M059J (cell line): ENCODE results near the gene NR3C1. TPM values are rescaled to one million over a fixed set of nuclear protein-coding genes. Genes with fewer than 3 reads are reported as not detected.
A peak's percentile ranks its signal among the peaks of the same experiment; 100 is the strongest.

ENCODE experiments used
- DNase-seq: peaks from one replicate; pipeline ENCODE4 v3.0.0-alpha.2; 2012; ENCODE audit warnings: low read depth
- total RNA-seq: library from RNA; depleted of rRNA; stranded (reverse); fragments of >200 nt; shearing (Covaris generic); gene quantifications from 2 replicates; pipeline ENCODE4 v1.2.3, GENCODE V29; 2014

Gene NR3C1
- total RNA-seq, 1 experiment from 2014 or later = 65.3 TPM

DNA sequence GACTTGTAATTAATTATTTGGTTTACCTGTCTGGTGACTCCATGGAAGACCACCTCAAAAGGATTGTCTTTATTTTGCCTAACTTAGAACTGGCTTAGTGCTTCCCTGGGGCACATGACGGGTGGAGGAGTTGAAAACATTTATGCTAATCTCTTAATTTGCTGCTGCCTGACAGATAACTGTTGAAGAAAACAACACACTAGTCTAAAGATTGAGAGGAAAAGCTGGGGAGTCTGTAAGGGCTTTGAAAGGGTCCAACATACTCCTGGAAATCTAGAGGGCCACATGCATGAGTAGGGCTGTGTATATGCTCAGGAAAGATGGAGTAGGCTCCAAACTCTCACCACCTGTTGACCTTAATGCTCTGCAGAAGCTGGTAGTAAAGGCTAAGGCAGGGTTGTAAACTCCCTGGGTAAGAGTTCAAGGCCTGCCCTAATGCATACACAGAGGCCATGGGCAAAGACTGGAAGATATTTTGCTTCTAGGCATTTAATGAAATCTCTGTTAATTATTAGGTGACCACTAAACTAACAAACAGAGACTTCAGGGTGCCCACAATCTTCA lies 40.7 kb downstream of the NR3C1 start:
- no peak for DNase-seq

DNA sequence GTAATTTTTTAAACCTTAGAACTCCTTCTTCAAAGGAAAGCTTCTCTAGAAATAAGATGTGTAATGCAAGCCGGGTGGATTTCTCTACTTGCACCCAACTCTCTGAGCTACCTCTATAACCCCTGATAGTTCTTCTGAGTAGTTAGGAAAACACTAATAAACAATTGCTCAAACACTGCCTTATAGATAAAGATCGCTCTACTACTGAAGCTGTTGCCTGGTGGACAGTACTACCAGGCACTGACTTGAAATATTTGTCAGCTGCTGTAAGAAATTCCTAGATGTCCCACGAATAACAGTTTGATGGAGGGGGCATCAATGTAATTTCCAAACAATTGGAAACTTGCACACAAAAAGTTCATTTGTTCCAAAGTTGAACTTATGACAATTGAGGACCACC lies 42.0 kb downstream of the NR3C1 start:
- DNase-seq = no peak

DNA sequence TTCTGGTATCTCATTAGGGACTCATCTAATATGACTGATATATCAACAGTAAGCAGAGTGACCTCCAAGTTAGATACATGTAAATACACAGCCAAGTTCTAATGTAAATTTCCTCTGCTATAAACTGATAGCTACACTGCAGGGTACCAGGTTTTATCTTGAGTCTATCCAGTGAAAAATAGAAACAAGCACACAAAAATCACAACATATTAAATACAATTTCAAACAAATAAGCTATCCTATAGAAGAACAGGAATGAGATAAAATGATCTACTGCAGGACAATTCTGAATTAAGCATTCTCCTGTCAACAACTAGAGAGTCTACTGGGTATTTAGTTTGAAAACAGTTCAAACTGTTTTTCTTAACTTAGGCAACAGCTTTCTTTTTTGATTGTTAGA lies 42.7 kb downstream of the NR3C1 start:
- no peak for DNase-seq

DNA sequence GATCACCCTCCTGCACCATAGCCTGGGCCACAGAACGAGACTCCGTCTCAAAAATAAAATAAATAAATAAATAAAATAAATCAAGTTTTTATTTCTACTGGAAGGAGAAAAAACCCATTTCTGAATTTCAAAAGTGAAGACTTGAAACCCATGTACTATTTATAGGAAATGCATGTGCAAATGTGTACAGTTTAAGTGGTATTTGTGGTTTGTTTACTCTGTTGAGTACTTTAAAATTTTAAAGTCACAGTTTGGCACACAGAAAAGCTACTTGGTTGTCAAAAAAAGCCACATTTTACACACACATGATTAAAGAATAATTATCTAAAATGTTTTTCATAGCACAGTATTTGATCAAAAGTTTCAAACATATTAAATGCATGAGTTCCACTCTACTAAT lies 43.6 kb downstream of the NR3C1 start:
- no peak for DNase-seq

DNA sequence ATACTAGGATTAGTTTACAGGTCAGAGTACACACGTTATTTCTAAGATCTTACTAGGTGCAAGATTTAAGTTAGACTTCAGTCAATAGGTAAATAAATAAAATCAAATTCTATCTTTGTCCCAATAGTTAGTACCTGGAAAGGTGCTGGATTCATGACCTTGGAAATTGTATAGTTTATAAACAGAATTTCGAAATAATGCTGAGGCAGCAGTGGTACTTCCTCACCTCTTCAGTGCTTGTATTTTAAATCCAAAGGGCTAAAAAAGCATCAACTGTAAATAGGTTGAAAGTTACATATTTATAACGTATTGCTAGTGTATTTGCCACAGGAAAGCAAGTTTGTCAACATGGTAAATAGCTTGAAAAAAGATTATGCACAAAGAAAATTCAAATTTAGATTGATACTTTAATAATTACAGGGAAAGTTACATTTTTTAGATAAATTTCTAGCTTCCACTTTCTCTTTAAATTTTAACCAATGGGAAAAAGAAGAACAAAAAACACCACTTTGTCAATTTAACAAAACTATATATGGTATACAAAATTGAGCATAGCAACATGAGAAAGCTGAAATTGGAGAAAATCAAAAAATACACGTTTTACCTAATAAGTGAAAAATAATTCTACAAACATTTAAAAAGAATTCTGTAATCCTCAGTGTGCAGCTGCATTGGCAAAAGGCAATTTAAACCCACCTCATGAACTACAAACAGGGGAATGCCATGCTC lies 46.5 kb downstream of the NR3C1 start:
- no peak for DNase-seq

GRCh38 chr5:143355710-143356109 lies 47.8 kb downstream of the NR3C1 start:
- peak; percentile 95 for DNase-seq

GRCh38 chr5:143354025-143354424 lies 49.5 kb downstream of the NR3C1 start:
- no peak for DNase-seq

DNA sequence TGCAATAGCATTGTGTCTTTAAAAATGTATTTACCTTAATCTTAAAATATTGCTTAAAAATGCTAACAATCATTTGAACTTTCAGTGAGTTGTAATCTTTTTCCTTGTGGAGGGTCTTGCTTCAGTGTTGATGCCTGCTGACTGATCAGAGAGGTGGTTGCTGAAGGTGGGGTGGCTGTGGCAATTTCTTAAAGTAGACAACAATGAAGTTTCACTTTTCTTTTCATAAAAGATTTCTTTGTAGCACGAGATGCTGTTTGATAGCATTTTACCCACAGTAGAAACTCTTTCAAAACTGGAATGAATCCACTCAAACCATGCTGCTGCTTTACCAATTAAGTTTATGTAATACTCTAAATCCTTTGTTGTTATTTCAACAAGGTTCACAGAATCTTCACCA lies 50.8 kb downstream of the NR3C1 start:
- DNase-seq = no peak

DNA sequence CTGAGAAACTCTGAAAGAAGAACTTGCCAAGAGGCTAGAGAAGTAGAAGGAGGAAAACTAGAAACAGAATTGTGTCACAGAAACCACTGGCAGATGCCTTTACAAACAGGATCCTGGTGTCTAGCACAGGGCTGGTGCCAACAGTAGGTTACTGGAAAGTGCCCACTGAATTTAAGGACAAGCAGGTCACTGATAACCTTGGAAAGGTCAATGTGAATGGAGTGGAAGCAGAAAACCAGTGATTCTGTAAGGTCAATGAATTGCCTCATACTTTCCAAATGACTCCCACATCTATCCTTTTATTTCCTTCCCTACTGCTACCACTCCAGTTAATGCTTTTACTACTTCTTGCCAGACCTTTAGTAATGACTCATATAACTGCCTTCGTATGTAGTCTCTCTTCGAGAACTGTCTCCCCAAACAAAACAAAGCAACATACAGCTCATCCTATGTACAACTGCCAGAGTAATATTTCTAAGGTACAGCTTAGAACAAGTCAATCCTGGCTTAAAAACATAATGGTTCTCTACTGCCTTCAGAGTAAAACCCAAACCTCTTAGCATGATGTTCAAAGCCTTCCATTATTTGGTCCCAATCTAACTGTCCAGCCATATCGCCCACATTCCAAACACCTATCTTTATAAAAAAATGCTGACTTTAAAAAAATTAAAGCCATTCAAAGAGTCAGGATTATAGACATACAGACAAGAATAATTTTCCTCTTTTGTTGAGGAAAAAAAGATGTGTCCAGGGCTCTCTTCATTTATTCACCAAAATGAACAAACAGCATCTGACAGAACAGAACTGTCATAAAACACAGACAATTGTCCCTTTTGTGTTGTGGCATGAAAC lies 52.5 kb downstream of the NR3C1 start:
- peak; percentile 81 for DNase-seq

GRCh38 chr5:143350341-143350740 lies 53.1 kb downstream of the NR3C1 start:
- no peak for DNase-seq

DNA sequence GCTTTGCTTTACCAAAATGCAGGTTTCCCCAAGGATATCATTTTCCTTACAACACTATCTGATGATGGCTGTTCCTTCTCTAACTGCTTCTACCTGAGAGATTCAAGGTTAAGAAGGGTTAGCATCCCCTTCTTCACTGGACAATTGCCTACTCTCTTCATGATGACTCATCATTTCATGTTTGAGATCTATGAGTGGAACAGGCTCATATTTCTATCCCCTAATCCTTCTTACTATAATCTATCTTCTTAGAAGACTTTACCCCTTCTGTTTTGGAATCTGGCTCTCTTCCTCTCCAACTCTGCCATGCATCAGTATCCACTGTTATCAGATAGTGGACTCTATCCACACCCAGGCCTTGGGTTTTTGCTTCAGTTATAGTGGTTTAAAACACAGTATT lies 54.3 kb downstream of the NR3C1 start:
- DNase-seq = peak; percentile 30

- no peak for DNase-seq
These were observed 55.7 kb downstream of the NR3C1 start for GRCh38 chr5:143347698-143348344.

DNA sequence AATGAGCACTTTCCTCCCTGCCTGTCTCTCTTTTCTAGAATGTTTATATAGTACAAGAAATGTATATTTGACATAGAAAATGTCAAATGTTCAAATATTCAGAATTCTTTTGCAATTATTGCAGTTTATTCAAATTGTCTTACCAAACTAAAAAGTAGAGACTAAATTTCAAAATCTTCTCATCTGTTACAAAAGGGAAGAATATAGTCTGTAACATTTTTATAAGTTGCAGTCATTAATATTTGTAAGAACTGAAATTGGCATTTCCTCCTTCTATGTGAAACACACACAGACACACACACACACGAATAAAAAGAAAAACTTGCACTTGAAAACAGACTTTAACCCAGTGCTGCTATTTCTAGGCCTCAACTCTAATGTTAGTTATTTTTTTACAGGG lies 56.4 kb downstream of the NR3C1 start:
- DNase-seq = no peak

DNA sequence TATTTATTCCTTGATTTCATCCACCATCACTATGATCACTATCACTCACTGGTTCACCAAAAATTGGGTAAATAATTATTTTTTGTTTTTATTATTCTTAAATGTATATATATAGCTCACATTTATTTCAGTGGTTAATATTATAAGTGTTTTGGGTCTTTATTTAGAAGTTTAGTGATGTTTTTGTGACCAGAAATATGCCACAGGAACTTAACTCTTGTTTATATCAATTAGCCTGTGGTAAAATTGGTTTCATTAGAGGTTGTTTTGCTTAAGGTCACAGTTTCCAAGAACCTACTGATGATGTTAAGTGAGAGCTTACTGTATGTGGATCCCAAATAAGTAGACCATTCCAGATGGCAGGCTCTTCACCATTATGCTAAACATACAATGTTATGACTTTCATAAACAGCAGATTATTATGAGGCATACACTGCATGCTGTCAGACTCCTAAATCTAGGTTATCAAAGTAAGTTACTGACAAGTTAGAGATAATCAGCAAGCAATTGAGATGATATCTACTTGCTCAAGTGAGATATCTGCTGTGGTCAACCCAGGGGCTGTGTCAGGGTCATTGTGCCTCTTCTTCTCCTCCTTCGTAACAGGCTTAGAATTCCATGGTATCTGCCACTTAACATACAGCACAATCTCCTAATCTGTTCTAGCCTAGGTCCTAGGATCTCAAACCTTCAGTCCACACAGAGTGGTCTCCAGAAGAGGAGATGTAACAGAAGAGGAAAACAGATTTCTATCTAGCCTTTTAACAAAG lies 57.6 kb downstream of the NR3C1 start:
- DNase-seq = no peak

DNA sequence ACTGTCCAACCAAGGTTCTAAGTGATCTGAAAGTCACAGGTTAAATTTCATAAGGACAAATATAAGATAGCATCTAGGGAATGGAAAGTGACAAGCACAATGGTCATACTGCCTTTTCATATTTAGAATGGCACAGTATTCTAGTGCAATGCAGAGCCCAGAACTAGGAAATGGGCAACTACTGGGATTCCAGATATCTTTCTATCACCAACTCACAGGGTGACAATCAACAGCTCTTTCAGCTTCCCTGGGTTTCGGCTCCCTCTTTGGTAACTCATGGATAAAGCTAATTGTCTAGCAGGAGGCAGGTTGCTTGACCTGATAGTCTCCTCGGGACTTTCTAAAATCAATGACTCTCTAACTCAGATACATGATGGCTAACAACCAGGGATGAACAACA lies 60.4 kb downstream of the NR3C1 start:
- DNase-seq = no peak

DNA sequence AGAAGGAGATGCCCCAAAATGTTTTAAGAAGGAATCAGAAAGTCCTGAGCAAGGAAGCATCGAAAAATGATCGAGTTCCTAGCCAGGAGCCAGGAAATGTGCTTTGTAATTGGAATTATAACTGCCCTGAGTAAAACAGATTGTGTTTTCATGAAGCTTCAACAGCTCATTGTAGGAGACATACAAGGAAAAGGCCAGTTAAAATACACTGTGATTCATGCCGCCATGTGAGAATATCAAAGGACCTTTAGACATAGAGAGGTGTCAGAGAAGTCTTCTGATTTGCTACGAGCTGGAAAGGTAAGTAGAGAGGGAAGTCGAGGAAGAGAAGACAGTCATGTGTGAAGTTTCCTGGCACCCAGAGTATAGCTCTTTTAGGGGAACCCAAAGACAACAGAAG lies 60.9 kb downstream of the NR3C1 start:
- no peak for DNase-seq

DNA sequence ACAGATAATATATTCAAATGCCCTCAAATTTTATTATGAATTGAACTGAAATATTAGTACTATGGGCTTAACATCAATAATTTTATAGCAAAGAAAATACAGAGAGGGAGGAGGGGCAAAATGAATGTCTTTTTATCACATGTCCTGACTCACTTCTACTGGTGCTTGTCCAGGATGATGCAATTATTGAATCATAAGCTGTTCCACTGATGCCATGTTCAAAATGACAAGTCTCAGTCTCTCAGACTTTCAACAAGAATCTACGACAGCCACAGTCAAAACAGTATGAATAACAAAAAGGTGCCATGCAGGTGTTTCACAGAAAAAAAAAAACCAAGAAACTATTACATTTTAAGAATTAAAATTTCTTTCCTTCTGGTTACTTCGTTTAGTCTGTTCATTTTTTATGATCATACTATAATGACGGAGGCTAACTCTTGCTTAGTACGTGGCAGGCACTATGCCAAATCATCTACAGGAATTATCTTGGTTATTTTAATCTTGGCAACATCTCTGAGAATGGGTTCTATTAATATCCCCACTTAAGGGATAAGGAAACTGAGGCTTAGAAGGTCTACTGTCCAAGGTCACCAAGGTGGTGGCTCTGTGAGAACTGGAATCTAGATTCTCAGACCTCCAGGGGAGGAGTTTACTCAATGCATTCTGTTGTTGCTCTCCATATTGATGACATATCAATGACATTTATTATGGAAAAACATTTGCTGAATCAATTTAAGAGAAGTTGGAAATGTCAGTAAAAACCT lies 61.5 kb downstream of the NR3C1 start:
- peak; percentile 67 for DNase-seq

GRCh38 chr5:143340891-143341685 lies 62.4 kb downstream of the NR3C1 start:
- no peak for DNase-seq

DNA sequence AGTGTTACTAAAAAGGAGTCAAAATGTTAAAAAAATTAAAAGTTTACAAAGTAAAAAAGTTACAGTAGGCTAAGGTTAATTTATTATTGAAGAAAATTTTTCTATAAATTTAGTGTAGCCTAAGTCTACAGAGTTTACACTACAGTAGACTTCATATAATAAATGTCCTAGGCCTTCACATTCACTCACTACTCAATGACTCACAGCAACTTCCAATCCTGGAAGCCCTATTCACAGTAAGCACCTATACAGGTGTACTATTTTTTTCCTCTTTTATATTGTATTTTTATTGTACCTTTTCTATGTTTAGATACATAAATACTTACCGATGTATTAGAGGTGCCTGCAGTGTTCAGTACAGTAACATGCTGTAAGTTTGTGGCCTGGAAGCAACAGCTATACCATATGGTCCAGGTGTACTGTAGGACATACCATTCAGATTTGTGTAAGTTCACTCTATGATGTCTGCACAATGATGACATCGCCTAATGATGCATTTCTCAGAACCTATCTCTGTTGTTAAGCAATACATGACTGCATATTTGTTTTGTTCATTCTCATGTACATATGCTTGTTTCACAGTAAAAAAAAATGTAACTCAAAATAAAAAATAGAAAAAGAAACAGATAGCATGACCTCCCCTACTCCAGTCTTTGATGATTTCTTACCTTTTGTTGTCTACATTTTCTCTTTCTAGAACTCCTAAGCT lies 64.7 kb downstream of the NR3C1 start:
- no peak for DNase-seq
